Astrocyte of the spinal cord (primary cell): ENCODE data around the gene ERBB4.
A peak's percentile ranks its signal among the peaks of the same experiment; 100 is the strongest.
"Not testable (repeated sequence)": the region's sequence is repeated elsewhere in the genome, so short reads cannot be mapped to it uniquely, and the experiment has no call there.

ENCODE experiments used
- DNase-seq: peaks from one replicate; pipeline ENCODE4 v3.0.0; 2011; ENCODE audit warnings: low read depth, low spot score
- H3K4me3 ChIP-seq: 2 replicates; pipeline ENCODE4 v1.5.1; 2011; ENCODE audit warnings: low read depth, mild to moderate bottlenecking, low read length, moderate library complexity
- in situ Hi-C: cut with HindIII; loops from 2 replicates; pipeline ENCODE4 v1.10.0; 2017; ENCODE audit warnings: low sequenced_read_pairs
- TF ChIP-seq, protein P1 (sequence below): IDR thresholded peaks from 2 replicates; pipeline ENCODE4 v1.5.1; 2012; ENCODE audit warnings: low read depth, mild to moderate bottlenecking, low read length, inconsistent platforms

Gene ERBB4

DNA sequence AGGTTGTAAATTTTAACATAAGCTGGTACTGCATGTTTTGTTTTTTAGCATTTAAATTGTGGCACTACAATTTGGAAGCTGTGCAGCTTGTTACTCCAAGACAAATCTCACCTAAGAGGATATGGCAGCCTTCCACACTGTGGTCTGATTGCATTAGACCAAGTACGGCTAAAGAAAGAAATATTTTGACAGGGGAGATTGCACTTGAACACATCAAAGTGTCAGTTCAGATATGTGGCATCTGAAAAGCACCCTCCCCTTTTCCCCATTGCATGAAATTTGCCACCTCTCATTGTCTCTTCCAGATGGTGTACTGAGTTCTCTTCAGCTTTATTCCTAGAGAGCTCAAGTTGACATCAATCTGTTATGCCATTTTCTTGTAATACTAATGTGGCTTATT is 295.9 kb downstream of the ERBB4 start:
- TF ChIP-seq, protein P1, sequence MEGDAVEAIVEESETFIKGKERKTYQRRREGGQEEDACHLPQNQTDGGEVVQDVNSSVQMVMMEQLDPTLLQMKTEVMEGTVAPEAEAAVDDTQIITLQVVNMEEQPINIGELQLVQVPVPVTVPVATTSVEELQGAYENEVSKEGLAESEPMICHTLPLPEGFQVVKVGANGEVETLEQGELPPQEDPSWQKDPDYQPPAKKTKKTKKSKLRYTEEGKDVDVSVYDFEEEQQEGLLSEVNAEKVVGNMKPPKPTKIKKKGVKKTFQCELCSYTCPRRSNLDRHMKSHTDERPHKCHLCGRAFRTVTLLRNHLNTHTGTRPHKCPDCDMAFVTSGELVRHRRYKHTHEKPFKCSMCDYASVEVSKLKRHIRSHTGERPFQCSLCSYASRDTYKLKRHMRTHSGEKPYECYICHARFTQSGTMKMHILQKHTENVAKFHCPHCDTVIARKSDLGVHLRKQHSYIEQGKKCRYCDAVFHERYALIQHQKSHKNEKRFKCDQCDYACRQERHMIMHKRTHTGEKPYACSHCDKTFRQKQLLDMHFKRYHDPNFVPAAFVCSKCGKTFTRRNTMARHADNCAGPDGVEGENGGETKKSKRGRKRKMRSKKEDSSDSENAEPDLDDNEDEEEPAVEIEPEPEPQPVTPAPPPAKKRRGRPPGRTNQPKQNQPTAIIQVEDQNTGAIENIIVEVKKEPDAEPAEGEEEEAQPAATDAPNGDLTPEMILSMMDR, result no peak
- in situ Hi-C loops, result no loop called here
- DNase-seq, result no peak
- no peak overlapping the region for H3K4me3 ChIP-seq

DNA sequence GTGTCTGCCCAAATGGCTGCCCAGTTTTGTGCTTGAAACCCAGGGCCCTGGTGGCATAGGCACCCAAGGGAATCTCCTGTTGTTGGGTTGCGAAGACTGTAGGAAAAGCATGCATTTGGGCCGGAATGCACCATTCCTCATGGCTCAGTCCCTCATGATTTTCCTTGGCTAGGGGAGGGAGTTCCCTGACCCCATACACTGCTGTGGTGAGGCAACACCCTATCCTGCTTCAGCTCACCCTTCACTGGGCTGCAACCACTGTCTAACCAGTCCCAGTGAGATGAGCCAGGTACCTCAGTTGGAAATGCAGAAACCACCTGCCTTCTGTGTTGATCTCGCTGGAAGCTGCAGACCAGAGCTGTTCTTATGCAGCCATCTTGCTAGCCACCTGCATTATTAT is 300.4 kb downstream of the ERBB4 start:
- DNase-seq, in situ Hi-C loops, H3K4me3 ChIP-seq: not testable (repeated sequence)

DNA sequence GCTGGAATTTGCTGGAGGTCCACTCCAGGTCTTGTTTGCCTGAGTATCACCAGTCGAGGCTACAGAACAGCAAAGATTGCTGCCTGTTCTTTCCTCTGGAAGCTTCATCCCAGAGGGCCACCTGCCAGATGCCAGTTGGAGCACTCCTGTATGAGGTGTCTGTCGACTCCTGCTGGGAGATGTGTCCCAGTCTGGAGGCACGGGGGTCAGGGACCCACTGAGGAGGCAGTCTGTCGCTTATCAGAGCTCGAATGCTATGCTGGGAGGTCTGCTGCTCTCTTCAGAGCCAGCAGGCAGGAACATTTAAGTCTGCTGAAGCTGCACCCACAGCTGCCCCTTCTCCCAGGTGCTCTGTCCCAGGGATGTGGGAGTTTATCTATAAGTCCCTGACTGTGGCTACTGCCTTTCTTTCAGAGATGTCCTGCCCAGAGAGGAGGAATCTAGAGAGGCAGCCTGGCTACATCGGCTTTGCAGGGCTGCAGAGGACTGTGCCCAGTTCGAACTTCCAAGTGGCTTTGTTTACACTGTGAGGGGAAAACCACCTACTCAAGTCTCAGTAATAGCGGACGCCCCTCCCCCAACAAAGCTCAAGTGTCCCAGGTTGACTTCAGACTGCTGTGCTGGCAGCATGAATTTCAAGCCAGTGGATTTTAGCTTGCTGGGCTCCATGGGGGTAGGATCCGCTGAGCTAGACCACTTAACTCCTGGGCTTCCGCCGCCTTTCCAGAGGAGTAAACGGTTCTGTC is 301.1 kb downstream of the ERBB4 start:
- in situ Hi-C loops, result no loop called here
- TF ChIP-seq, protein P1, result no peak
- H3K4me3 ChIP-seq, result no peak overlapping the region
- DNase-seq, result no peak

DNA sequence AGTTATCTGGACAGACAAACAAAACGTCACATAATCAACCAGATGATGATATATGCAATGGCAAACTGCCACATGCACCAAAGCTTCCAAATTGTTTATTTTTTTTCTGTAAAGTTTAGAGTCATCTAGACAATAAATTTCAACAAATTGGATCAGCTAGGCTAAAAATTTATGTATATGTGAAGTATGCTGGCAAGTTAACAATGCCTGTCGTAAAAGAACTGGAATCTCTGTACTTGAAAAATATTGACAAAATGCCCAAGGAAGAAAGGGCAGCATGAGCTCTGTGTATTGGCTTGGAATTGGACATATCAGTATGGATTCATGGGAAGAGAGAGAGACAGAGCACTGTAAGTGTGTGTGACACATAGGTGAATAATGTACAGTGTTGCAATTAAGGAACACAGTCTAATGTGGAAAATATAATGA is 309.8 kb downstream of the ERBB4 start:
- H3K4me3 ChIP-seq, result no peak overlapping the region
- TF ChIP-seq, protein P1, result no peak
- peak; percentile 2 for DNase-seq
- in situ Hi-C loops, result no loop called here

DNA sequence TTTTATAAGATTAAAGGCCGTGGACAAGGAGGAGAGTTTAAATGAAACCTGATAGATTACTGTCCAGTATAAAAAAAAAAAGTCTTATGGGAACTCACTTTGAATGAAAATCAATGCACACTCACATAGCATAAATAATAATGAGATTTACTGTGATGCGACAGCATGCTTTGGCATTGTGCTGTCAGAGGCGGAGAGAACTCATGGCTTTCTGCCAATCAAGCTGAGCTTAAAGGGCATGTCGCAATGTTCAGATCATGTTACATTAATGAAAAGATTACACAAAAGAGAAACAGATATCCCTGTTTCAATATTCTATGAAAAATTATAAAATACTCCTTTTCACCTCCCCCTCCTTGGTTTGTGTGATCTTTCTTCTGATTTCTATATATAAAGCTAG is 310.8 kb downstream of the ERBB4 start:
- in situ Hi-C loops, result no loop called here
- DNase-seq, result peak; percentile 78
- TF ChIP-seq, protein P1, result no peak
- H3K4me3 ChIP-seq, result no peak overlapping the region

DNA sequence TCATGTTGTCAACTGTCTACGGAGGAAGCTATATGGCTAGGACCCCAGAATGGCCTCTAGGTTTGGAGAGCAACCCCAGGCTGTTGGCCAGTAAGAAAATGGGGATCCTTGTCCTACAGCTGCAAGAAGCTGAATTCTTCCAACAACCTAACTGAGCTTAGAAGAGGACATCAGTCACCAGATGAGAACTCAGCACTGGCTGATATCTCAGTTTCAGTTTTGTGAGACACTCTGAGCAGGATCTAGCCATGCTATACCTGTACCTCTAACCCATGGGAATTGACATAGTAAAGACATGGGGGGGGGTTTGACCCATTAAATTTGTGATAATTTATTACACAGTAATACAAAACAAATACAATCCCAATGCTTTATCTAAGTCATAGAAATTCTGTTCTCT is 312.5 kb downstream of the ERBB4 start:
- DNase-seq, result no peak
- no peak overlapping the region for H3K4me3 ChIP-seq
- in situ Hi-C loops, result no loop called here
- TF ChIP-seq, protein P1, result no peak

DNA sequence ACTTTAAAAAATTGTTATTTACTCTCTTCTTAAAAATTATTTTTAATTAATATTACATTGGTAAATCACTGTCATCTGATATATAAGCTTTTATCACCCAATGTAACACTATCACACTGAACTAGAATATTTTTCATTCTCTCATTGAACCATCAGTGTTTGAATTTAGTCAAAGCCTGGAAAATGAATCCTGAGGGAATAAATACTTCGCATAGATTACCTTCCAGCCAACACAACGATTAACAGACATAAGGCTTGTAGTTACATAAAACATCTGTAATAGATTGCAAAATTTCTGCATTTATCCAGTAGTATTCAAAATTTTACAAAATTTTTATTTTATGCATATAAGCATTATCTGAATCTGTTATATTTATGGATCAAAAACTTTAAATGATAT is 314.9 kb downstream of the ERBB4 start:
- TF ChIP-seq, protein P1, result no peak
- in situ Hi-C loops, result no loop called here

More for the DNA sequence above, 314.9 kb downstream of the ERBB4 start:
- no peak for DNase-seq
- no peak overlapping the region for H3K4me3 ChIP-seq
